Activated B cell treated with CpG ODN at 0.5 μM for 24 hours (primary cell): Measurements from ENCODE around the gene OSTN. TPM values are rescaled to one million over a fixed set of nuclear protein-coding genes. Genes with fewer than 3 reads are reported as not detected.

Experiments
- ATAC-seq: fragments of 200-7000 bp; cut with Tn5 transposase; one replicate; pipeline ENCODE4 v1.10.0; 2021; ENCODE audit warnings: low read depth, mild to moderate bottlenecking, moderate library complexity
- CTCF ChIA-PET: fragments of 350-600 bp; sonication (Branson Sonifier 250); formaldehyde crosslinking; loops from one replicate; lab custom pipeline; 2021; ENCODE audit warnings: antibody characterized with exemption; lab: Charles Lee
- POLR2A ChIA-PET: fragments of 350-600 bp; sonication (Branson Sonifier 250); formaldehyde crosslinking; loops from one replicate; lab custom pipeline; 2021; ENCODE audit warnings: antibody characterized with exemption; lab: Charles Lee
- DNase-seq: peaks from one replicate; pipeline ENCODE4 v3.0.0; 2022
- H3K27ac Mint-ChIP-seq: one replicate; pipeline ENCODE4 v1.8.0; 2020; ENCODE audit warnings: mixed read lengths
- H3K27me3 Mint-ChIP-seq: one replicate; pipeline ENCODE4 v1.8.0; 2021; ENCODE audit warnings: mixed read lengths
- H3K36me3 Mint-ChIP-seq: one replicate; pipeline ENCODE4 v1.8.0; 2021; ENCODE audit warnings: low read depth, mixed read lengths
- H3K4me1 Mint-ChIP-seq: one replicate; pipeline ENCODE4 v1.8.0; 2021; ENCODE audit warnings: mixed read lengths
- H3K4me3 Mint-ChIP-seq: one replicate; pipeline ENCODE4 v1.8.0; 2020; ENCODE audit warnings: mild to moderate bottlenecking, mixed read lengths
- H3K9me3 Mint-ChIP-seq: one replicate; pipeline ENCODE4 v1.8.0; 2020; ENCODE audit warnings: mixed read lengths
- CTCF ChIP-seq: fragments of 200-600 bp; IDR thresholded peaks from one replicate; pipeline ENCODE4 v1.8.0; 2022; ENCODE audit warnings: antibody characterized with exemption, mild to moderate bottlenecking
- intact Hi-C: fragments of 100-400 bp; cut with micrococcal nuclease; formaldehyde crosslinking; loops from one replicate; pipeline ENCODE4 v1.15.1; 2024
- total RNA-seq: library from RNA; stranded (reverse); gene quantifications from 2 replicates; pipeline ENCODE4 v1.2.3, GENCODE V29; 2022

The OSTN gene
- total RNA-seq, 1 donor from 2014 or later, result not detected

DNA sequence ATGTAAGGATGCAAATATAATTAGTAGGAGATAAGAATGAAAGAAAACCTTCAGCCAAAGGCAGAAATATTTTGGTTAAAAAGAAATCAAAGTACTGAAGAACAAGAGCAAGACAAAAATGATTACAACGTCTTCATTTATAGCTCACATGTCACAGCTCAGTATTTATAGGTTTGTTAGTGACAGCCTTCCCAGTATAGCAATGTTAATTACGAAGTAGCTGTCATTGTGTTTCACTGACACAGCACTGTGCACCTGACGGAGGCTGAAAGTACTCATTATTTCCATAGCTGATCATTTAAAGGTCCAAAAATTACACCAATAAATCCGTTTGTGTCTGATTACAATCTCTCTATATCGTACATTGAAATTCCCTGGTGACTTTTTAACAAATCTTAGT lies 561 bp upstream of the OSTN start:
- H3K36me3 Mint-ChIP-seq, result no peaks in the 10 kb centered on the region
- ChIA-PET POLR2A (no interaction called here), CTCF (no interaction called here)
- ATAC-seq, result no peak
- H3K9me3 Mint-ChIP-seq, result no peaks in the 10 kb centered on the region
- no peak overlapping the region for H3K4me3 Mint-ChIP-seq
- intact Hi-C loops, result no loop called here
- no peak overlapping the region for H3K27ac Mint-ChIP-seq
- no peaks in the 10 kb centered on the region for H3K4me1 Mint-ChIP-seq
- no peaks in the 10 kb centered on the region for H3K27me3 Mint-ChIP-seq
- DNase-seq, result no peak
- TF ChIP-seq CTCF, result no peak

GRCh38 chr3:191210032-191210431 lies 11.0 kb downstream of the OSTN start:
- Mint-ChIP-seq H3K27me3 (no peaks in the 10 kb centered on the region), H3K27ac (no peak overlapping the region), H3K4me3 (no peak overlapping the region), H3K4me1 (peaks cover 6% of the 10 kb centered on the region), H3K9me3 (no peaks in the 10 kb centered on the region), H3K36me3 (no peaks in the 10 kb centered on the region)
- TF ChIP-seq CTCF, result no peak
- ChIA-PET POLR2A (no interaction called here), CTCF (no interaction called here)
- no peak for DNase-seq
- no peak for ATAC-seq
- intact Hi-C loops, result no loop called here

DNA sequence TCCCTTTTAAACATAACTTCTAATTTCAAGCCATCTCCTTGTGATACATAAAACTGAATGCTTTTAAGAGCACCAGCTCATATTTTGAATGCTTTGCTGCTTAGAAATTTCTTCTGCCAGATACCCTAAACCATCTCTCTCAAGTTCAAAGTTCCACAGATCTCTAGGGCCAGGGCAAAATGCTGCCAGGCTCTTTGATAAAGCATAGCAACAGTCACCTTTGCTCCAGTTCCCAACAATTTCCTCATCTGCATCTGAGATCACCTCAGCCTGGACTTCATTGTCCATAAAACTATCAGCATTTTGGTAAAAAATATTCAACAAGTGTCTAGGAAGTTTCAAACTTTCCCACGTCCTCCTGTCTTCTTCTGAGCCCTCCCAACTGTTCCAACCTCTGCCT lies 17.5 kb downstream of the OSTN start:
- no peak for ATAC-seq
- Mint-ChIP-seq H3K27me3 (peaks cover 4% of the 10 kb centered on the region), H3K4me3 (no peak overlapping the region), H3K4me1 (no peaks in the 10 kb centered on the region), H3K36me3 (no peaks in the 10 kb centered on the region), H3K9me3 (peaks cover 6% of the 10 kb centered on the region), H3K27ac (no peak overlapping the region)
- ChIA-PET POLR2A (no interaction called here), CTCF (no interaction called here)
- DNase-seq, result no peak
- intact Hi-C loops, result no loop called here
- TF ChIP-seq CTCF, result no peak

DNA sequence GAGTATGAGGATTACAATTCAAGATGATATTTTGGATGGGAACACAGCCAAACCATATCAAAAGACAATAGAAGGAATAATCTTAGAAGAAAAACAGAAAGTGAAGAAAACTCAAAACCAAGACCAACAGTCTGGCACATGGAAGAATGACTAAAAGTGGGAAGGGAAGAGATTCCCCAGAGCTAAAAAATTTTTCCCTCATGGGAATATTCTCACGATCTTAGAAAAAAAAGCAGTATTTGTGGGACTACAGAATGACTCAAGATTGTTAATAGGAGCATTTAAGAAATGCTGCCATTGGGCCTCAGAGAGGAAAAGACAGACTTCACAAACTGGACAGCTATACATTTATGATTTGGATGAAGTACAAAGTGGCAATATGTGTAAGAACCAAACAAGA lies 18.3 kb downstream of the OSTN start:
- H3K36me3 Mint-ChIP-seq, result no peaks in the 10 kb centered on the region
- H3K4me1 Mint-ChIP-seq, result no peaks in the 10 kb centered on the region
- ATAC-seq (no peak), DNase-seq (no peak)
- H3K9me3 Mint-ChIP-seq, result peaks cover 6% of the 10 kb centered on the region
- no peak overlapping the region for H3K4me3 Mint-ChIP-seq
- peaks cover 4% of the 10 kb centered on the region for H3K27me3 Mint-ChIP-seq
- intact Hi-C loops, result no loop called here
- ChIA-PET CTCF (no interaction called here), POLR2A (interaction anchor here (0.7 kb wide), 1 partner anchor 45 kb away, joined by 4 read pairs; no protein-coding TSS in a partner anchor)
- H3K27ac Mint-ChIP-seq, result no peak overlapping the region
- no peak for TF ChIP-seq CTCF

DNA sequence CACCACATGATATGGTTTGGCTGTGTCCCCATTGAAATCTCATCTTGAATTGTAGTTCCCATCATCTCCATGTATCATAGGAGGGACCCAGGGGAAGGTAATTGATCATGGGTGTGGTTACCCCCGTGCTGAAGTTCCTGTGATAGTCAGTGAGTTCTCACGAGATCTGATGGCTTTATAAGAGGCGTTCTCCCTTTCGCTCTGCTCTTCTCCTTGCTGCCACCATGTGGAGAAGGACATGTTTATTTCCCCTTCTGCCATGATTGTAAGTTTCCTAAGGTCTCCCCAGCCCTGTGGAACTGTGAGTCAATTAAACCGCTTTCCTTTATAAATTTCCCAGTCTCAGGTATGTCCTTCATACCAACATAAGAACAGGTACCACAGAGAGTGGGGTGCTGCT lies 21.9 kb downstream of the OSTN start:
- intact Hi-C loops, result no loop called here

More for the DNA sequence above, 21.9 kb downstream of the OSTN start:
- ATAC-seq (no peak), DNase-seq (no peak)
- CTCF ChIA-PET, result no interaction called here
- Mint-ChIP-seq H3K4me3 (no peak overlapping the region), H3K27me3 (peaks cover 4% of the 10 kb centered on the region), H3K36me3 (no peaks in the 10 kb centered on the region), H3K4me1 (no peaks in the 10 kb centered on the region), H3K27ac (no peak overlapping the region), H3K9me3 (peaks cover 6% of the 10 kb centered on the region)
- POLR2A ChIA-PET, result no interaction called here
- TF ChIP-seq CTCF, result no peak
